GM19452 (cell line): ENCODE results near the gene CASP1.

Experiments used
- ATAC-seq: cut with Tn5 transposase; IDR thresholded peaks from one replicate; pipeline ENCODE4 v1.9.1; 2021; ENCODE audit not compliant: unreplicated experiment

Gene CASP1

GRCh38 chr11:104992781-104993180 is 42.2 kb downstream of the CASP1 start:
- ATAC-seq: no peak

DNA sequence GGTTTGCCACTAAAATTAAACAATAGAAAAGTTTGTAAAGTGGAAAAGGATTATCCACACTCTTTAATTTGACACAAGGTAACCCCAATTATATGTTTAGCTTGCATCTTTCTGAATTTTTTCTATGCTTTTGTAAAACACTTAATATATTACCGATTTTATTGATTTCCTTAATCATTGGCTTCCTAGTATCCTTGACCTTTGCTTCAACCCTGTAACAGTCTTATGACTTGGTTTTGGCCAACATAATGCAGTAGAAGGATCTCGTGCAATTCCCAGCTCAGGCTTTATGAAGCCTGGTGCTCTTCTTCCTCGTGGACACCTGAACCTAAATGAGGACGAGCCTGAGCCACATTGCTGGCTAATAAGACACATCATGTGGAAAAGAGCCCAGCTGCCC is 43.0 kb downstream of the CASP1 start:
- ATAC-seq: no peak

DNA sequence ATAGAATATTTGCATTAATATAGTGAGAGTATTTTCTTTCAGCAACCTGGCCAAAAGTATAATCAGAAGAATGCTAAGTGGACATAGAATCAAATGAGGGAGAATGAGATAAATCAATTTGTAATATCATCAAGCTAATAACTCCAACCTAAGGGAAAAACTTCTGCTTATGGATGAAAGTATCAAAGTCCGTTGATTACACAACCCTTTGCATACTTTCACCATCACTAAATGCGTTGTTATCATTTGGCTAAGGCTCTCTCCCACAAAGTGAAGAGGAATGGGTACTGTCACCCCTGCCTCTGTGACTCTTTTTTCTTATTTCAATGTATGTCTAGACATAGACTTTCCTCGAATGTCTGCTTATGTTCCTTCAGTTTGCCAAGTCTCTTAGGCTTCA is 50.1 kb downstream of the CASP1 start:
- no peak for ATAC-seq

- no peak for ATAC-seq
These were observed 55.1 kb downstream of the CASP1 start for GRCh38 chr11:104979839-104980238.
